Measurements from ENCODE around the gene PDZD2.

DNA sequence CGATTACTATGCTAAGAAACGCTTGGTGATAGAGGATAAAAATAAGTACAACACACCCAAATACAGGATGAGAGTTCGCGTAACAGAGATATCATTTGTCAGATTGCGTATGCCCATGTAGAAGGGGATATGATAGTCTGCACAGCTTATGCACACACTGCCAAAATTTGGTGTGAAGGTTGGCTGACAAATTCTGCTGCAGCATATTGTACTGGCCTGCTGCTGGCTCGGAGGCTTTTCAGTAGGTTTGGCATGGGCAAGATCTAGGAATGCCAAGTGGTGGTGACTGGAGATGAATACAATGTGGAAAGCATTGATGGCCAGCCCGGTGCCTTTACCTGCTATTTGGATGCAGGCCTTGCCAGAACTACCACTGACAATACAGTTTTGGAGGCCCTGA, 208.4 kb downstream of the PDZD2 start:
- TF ChIP-seq, protein P1, sequence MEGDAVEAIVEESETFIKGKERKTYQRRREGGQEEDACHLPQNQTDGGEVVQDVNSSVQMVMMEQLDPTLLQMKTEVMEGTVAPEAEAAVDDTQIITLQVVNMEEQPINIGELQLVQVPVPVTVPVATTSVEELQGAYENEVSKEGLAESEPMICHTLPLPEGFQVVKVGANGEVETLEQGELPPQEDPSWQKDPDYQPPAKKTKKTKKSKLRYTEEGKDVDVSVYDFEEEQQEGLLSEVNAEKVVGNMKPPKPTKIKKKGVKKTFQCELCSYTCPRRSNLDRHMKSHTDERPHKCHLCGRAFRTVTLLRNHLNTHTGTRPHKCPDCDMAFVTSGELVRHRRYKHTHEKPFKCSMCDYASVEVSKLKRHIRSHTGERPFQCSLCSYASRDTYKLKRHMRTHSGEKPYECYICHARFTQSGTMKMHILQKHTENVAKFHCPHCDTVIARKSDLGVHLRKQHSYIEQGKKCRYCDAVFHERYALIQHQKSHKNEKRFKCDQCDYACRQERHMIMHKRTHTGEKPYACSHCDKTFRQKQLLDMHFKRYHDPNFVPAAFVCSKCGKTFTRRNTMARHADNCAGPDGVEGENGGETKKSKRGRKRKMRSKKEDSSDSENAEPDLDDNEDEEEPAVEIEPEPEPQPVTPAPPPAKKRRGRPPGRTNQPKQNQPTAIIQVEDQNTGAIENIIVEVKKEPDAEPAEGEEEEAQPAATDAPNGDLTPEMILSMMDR (IDR thresholded peaks at IDR 0.05; ENCODE audit: extremely low read depth in 1 of 2, insufficient read depth in 1 of 2, low read depth in 1 of 2, low read length in 2 of 2) = no peak
- no peak for TF ChIP-seq POLR2AphosphoS5 (IDR thresholded peaks at IDR 0.05; ENCODE audit: insufficient read depth, low read depth, low read length)
- TF ChIP-seq FOS (IDR thresholded peaks at IDR 0.05; ENCODE audit: borderline replicate concordance, insufficient read depth, low read length) = no peak
- TF ChIP-seq POLR2A (IDR thresholded peaks at IDR 0.05; ENCODE audit: low read depth, low read length) = no peak
- TF ChIP-seq EZH2 (IDR thresholded peaks at IDR 0.05; ENCODE audit: borderline replicate concordance, low read depth, low read length, severe bottlenecking) = no peak
- TF ChIP-seq, protein P2, sequence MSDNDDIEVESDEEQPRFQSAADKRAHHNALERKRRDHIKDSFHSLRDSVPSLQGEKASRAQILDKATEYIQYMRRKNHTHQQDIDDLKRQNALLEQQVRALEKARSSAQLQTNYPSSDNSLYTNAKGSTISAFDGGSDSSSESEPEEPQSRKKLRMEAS (IDR thresholded peaks at IDR 0.05; ENCODE audit: insufficient read depth, insufficient read length) = no peak
- TF ChIP-seq MYC (IDR thresholded peaks at IDR 0.05; ENCODE audit: low read depth, low read length) = no peak

Data from endothelial cell of umbilical vein (primary cell).